ENCODE data around the gene AGBL1. TPM values are rescaled to one million over a fixed set of nuclear protein-coding genes. Genes with fewer than 3 reads are reported as not detected.

AGBL1 gene
- total RNA-seq, 1 donor from 2014 or later, result 5.5 TPM

- H3K4me1 ChIP-seq, result peaks cover 18% of the 10 kb centered on the region
- H3K36me3 ChIP-seq, result no peaks in the 10 kb centered on the region
- no peaks in the 10 kb centered on the region for H3K27me3 ChIP-seq
- TF ChIP-seq CTCF (IDR thresholded peaks at IDR 0.05) (peak; percentile 51), EZH2 (IDR thresholded peaks at IDR 0.05) (no peak), EZH2phosphoT487 (IDR thresholded peaks at IDR 0.05) (no peak)
- H3K27ac Mint-ChIP-seq, result no peak overlapping the region
- peak overlapping the region; percentile 43 for H2AFZ ChIP-seq (replicated peaks)
- peaks cover 18% of the 10 kb centered on the region for H3K9me3 Mint-ChIP-seq
- peak overlapping the region; percentile 48 for H3K4me2 ChIP-seq
- H3K9ac ChIP-seq, result no peak overlapping the region
- peaks cover 13% of the 10 kb centered on the region for H3K4me1 Mint-ChIP-seq
- H3K27me3 Mint-ChIP-seq (ENCODE audit: insufficient read depth, low read depth), result no peaks in the 10 kb centered on the region
- H3F3A ChIP-seq (ENCODE audit: low read depth), result no peaks in the 10 kb centered on the region
- peaks cover 5% of the 10 kb centered on the region for H3K36me3 Mint-ChIP-seq
- no peak overlapping the region for H3K4me3 Mint-ChIP-seq
- no peaks in the 10 kb centered on the region for H4K20me1 ChIP-seq (ENCODE audit: low read depth)
- no peak overlapping the region for H3K27ac ChIP-seq
- peak; percentile 77 for DNase-seq (ENCODE audit: low spot score)
- peaks cover 3% of the 10 kb centered on the region for H3K9me3 ChIP-seq (ENCODE audit: low read depth)
- H3K79me2 ChIP-seq (ENCODE audit: low read depth), result no peaks in the 10 kb centered on the region
- no peak overlapping the region for H3K4me3 ChIP-seq
Observed at GRCh38 chr15:86221119-86221518, 141.4 kb downstream of the AGBL1 start.

GRCh38 chr15:86229306-86229705 lies 149.6 kb downstream of the AGBL1 start:
- no peaks in the 10 kb centered on the region for H3F3A ChIP-seq (ENCODE audit: low read depth)
- no peak for DNase-seq (ENCODE audit: low spot score)
- no peak overlapping the region for H2AFZ ChIP-seq (replicated peaks)
- Mint-ChIP-seq H3K4me1 (peaks cover 9% of the 10 kb centered on the region), H3K9me3 (no peaks in the 10 kb centered on the region), H3K36me3 (no peaks in the 10 kb centered on the region), H3K4me3 (no peak overlapping the region), H3K27ac (no peak overlapping the region), H3K27me3 (ENCODE audit: insufficient read depth, low read depth) (no peaks in the 10 kb centered on the region)
- H4K20me1 ChIP-seq (ENCODE audit: low read depth), result no peaks in the 10 kb centered on the region
- no peaks in the 10 kb centered on the region for H3K9me3 ChIP-seq (ENCODE audit: low read depth)
- no peak overlapping the region for H3K4me3 ChIP-seq
- H3K27ac ChIP-seq, result no peak overlapping the region
- peaks cover 5% of the 10 kb centered on the region for H3K4me1 ChIP-seq
- H3K27me3 ChIP-seq, result no peaks in the 10 kb centered on the region
- TF ChIP-seq EZH2phosphoT487 (IDR thresholded peaks at IDR 0.05) (no peak), EZH2 (IDR thresholded peaks at IDR 0.05) (no peak), CTCF (IDR thresholded peaks at IDR 0.05) (no peak)
- H3K36me3 ChIP-seq, result no peaks in the 10 kb centered on the region
- no peak overlapping the region for H3K9ac ChIP-seq
- no peak overlapping the region for H3K4me2 ChIP-seq
- H3K79me2 ChIP-seq (ENCODE audit: low read depth), result no peaks in the 10 kb centered on the region

GRCh38 chr15:86229936-86230335 lies 150.3 kb downstream of the AGBL1 start:
- H3K79me2 ChIP-seq (ENCODE audit: low read depth), result no peaks in the 10 kb centered on the region
- no peaks in the 10 kb centered on the region for H3F3A ChIP-seq (ENCODE audit: low read depth)
- H3K4me3 ChIP-seq, result no peak overlapping the region
- H3K27me3 ChIP-seq, result no peaks in the 10 kb centered on the region
- Mint-ChIP-seq H3K27ac (no peak overlapping the region), H3K27me3 (ENCODE audit: insufficient read depth, low read depth) (no peaks in the 10 kb centered on the region), H3K9me3 (no peaks in the 10 kb centered on the region), H3K4me1 (peaks cover 9% of the 10 kb centered on the region), H3K36me3 (no peaks in the 10 kb centered on the region), H3K4me3 (no peak overlapping the region)
- TF ChIP-seq CTCF (IDR thresholded peaks at IDR 0.05), result no peak
- TF ChIP-seq EZH2 (IDR thresholded peaks at IDR 0.05), result no peak
- TF ChIP-seq EZH2phosphoT487 (IDR thresholded peaks at IDR 0.05), result no peak
- H3K27ac ChIP-seq, result no peak overlapping the region
- no peaks in the 10 kb centered on the region for H3K36me3 ChIP-seq
- H3K9ac ChIP-seq, result no peak overlapping the region
- no peak for DNase-seq (ENCODE audit: low spot score)
- H4K20me1 ChIP-seq (ENCODE audit: low read depth), result no peaks in the 10 kb centered on the region
- no peaks in the 10 kb centered on the region for H3K9me3 ChIP-seq (ENCODE audit: low read depth)
- H3K4me1 ChIP-seq, result peaks cover 5% of the 10 kb centered on the region
- H3K4me2 ChIP-seq, result no peak overlapping the region
- H2AFZ ChIP-seq (replicated peaks), result no peak overlapping the region

All from neural progenitor cell (in vitro differentiated cells).